AG04449 (cell line): ENCODE results near the gene PLA2R1.

ENCODE experiments used
- CTCF ChIA-PET: fragments of 350-600 bp; formaldehyde crosslinking; extraction: SDS; loops from one replicate; lab custom pipeline; 2021; ENCODE audit warnings: antibody characterized with exemption; lab: Yijun Ruan, JAX
- POLR2A ChIA-PET: fragments of 400-600, 350-600 bp; formaldehyde crosslinking; extraction: SDS; loops from one replicate; lab custom pipeline; 2020; ENCODE audit warnings: antibody characterized with exemption, inconsistent platforms; lab: Yijun Ruan, JAX
- DNase-seq: peaks from one replicate; pipeline ENCODE4 v3.0.0-alpha.2; 2010; ENCODE audit warnings: low read depth, low spot score
- H3K4me3 ChIP-seq: 2 replicates; pipeline ENCODE4 v1.5.1; 2011; ENCODE audit warnings: low read depth, mild to moderate bottlenecking, control low read depth, low read length
- CTCF ChIP-seq: IDR thresholded peaks from one replicate; pipeline ENCODE4 v1.5.1; 2011; ENCODE audit warnings: mild to moderate bottlenecking, moderate library complexity, low read length, control low read depth, inconsistent platforms; ENCODE audit not compliant: insufficient read depth; ENCODE audit errors: missing control alignments

The PLA2R1 gene

GRCh38 chr2:159900343-159900742 lies 162.1 kb downstream of the PLA2R1 start:
- POLR2A ChIA-PET = no interaction called here
- no peak overlapping the region for H3K4me3 ChIP-seq
- CTCF ChIA-PET = no interaction called here
- TF ChIP-seq CTCF = no peak
- DNase-seq = no peak

GRCh38 chr2:159898441-159898840 lies 164.0 kb downstream of the PLA2R1 start:
- ChIA-PET CTCF (no interaction called here), POLR2A (no interaction called here)

GRCh38 chr2:159897720-159898119 lies 164.7 kb downstream of the PLA2R1 start:
- no peak for DNase-seq
- H3K4me3 ChIP-seq = no peak overlapping the region
- POLR2A ChIA-PET = no interaction called here
- no peak for TF ChIP-seq CTCF
- CTCF ChIA-PET = no interaction called here

More at GRCh38 chr2:159898441-159898840, 164.0 kb downstream of the PLA2R1 start:
- TF ChIP-seq CTCF = no peak
- DNase-seq = no peak
- no peak overlapping the region for H3K4me3 ChIP-seq

GRCh38 chr2:159897081-159897480 lies 165.3 kb downstream of the PLA2R1 start:
- TF ChIP-seq CTCF = no peak
- no peak overlapping the region for H3K4me3 ChIP-seq
- CTCF ChIA-PET = no interaction called here
- POLR2A ChIA-PET = no interaction called here
- no peak for DNase-seq

GRCh38 chr2:159895258-159896065 lies 167.0 kb downstream of the PLA2R1 start:
- CTCF ChIA-PET = no interaction called here
- peak; percentile 5 for DNase-seq
- TF ChIP-seq CTCF = no peak
- H3K4me3 ChIP-seq = no peak overlapping the region
- POLR2A ChIA-PET = no interaction called here

GRCh38 chr2:159894145-159894838 lies 168.1 kb downstream of the PLA2R1 start:
- no peak for DNase-seq
- TF ChIP-seq CTCF = no peak
- ChIA-PET POLR2A (no interaction called here), CTCF (no interaction called here)
- H3K4me3 ChIP-seq = no peak overlapping the region
